Kidney epithelial cell (primary cell): ENCODE measurements around the gene RPTOR. TPM values are rescaled to one million over a fixed set of nuclear protein-coding genes. Genes with fewer than 3 reads are reported as not detected.

ENCODE experiments used
- DNase-seq: peaks from one replicate; pipeline ENCODE4 v3.0.0-alpha.2; 2010; ENCODE audit warnings: low read depth
- H3K27me3 ChIP-seq: 2 replicates; pipeline ENCODE4 v1.6.0; 2011; ENCODE audit warnings: low read length; ENCODE audit not compliant: control insufficient read depth, insufficient read depth
- H3K36me3 ChIP-seq: 2 replicates; pipeline ENCODE4 v1.5.1; 2011; ENCODE audit warnings: low read length; ENCODE audit not compliant: control insufficient read depth, insufficient read depth
- H3K4me3 ChIP-seq: 2 replicates; pipeline ENCODE4 v1.5.1; 2011; ENCODE audit warnings: low read depth, mild to moderate bottlenecking, control low read depth, low read length
- total RNA-seq: library from RNA; depleted of rRNA; stranded (reverse); fragments of >200 nt; gene quantifications from 2 replicates; pipeline ENCODE4 v1.2.3, GENCODE V29; 2015
- TF ChIP-seq, protein P1 (sequence below): IDR thresholded peaks from 2 replicates; pipeline ENCODE4 v1.5.1; 2011; ENCODE audit warnings: mild to moderate bottlenecking, moderate library complexity, low read length, control low read depth, inconsistent platforms; ENCODE audit not compliant: insufficient read depth, poor library complexity, severe bottlenecking

The RPTOR gene
- total RNA-seq, 1 donor from 2014 or later: 22.7 TPM

DNA sequence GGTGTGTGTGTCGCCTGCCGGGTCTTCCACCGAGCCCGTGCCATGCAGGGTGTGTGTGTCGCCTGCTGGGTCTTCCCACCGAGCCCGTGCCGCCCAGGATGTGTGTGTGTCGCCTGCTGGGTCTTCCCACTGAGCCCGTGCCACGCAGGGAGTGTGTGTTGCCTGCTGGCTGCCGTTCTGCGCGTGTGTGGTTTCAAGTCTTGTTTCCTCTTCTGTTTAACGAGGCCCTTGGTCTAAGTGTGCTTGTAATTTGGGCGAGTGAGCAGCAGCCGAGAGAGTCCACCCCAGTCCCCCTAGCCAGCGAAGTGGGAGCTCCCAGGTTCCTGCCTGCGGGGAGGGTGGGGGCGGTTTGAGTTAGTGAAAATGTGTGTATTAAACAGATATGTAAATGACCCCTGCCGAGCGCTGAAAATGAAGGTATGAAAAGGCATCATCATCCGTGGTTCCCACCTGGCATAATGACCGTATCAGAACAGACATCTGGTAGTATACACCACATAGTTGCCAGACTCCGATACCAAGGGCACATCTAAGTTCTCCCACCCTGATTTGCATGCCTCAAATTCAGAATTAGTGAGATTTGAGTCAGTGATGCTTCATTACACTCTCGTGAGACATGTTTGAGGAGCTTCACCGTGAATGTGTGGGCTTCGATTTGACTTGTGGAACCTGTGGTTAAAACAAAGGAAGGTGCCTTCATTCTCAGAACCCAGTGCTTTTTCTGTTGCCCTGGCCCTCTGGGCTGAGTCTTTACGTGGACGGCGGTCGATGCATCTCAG is 332.5 kb downstream of the RPTOR start:
- DNase-seq: no peak
- H3K4me3 ChIP-seq: no peak overlapping the region
- TF ChIP-seq, protein P1, sequence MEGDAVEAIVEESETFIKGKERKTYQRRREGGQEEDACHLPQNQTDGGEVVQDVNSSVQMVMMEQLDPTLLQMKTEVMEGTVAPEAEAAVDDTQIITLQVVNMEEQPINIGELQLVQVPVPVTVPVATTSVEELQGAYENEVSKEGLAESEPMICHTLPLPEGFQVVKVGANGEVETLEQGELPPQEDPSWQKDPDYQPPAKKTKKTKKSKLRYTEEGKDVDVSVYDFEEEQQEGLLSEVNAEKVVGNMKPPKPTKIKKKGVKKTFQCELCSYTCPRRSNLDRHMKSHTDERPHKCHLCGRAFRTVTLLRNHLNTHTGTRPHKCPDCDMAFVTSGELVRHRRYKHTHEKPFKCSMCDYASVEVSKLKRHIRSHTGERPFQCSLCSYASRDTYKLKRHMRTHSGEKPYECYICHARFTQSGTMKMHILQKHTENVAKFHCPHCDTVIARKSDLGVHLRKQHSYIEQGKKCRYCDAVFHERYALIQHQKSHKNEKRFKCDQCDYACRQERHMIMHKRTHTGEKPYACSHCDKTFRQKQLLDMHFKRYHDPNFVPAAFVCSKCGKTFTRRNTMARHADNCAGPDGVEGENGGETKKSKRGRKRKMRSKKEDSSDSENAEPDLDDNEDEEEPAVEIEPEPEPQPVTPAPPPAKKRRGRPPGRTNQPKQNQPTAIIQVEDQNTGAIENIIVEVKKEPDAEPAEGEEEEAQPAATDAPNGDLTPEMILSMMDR: no peak
- H3K27me3 ChIP-seq: no peaks in the 10 kb centered on the region
- no peaks in the 10 kb centered on the region for H3K36me3 ChIP-seq

DNA sequence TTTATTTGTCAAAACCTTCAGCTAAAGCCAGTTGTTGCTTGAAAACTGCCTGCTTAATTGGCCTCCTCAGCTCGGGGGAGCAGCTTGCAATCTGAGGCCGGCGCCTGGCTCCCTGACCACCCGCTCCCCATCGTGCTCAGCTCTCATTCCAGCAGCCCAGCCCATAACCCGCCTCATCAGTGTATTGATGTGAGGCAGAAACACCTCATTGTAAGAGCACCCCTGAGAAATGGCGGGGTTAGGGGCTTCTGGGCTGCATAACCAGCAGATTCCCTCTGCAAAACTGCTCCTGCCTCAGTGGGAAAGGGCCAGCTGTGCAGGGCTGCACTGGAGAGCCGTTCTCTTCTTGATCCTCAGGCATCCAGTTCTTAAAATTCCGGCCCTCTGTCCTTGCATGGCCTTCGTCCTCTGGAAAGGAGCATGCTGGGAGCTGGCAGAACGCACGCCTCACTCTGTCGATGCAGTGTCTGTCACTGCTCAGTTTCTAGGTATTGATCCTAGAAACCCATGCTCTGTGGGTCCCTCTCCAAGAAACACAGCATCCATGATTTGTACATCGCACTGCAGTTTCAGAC is 333.2 kb downstream of the RPTOR start:
- DNase-seq: no peak
- TF ChIP-seq, protein P1: no peak
- H3K36me3 ChIP-seq: no peaks in the 10 kb centered on the region

DNA sequence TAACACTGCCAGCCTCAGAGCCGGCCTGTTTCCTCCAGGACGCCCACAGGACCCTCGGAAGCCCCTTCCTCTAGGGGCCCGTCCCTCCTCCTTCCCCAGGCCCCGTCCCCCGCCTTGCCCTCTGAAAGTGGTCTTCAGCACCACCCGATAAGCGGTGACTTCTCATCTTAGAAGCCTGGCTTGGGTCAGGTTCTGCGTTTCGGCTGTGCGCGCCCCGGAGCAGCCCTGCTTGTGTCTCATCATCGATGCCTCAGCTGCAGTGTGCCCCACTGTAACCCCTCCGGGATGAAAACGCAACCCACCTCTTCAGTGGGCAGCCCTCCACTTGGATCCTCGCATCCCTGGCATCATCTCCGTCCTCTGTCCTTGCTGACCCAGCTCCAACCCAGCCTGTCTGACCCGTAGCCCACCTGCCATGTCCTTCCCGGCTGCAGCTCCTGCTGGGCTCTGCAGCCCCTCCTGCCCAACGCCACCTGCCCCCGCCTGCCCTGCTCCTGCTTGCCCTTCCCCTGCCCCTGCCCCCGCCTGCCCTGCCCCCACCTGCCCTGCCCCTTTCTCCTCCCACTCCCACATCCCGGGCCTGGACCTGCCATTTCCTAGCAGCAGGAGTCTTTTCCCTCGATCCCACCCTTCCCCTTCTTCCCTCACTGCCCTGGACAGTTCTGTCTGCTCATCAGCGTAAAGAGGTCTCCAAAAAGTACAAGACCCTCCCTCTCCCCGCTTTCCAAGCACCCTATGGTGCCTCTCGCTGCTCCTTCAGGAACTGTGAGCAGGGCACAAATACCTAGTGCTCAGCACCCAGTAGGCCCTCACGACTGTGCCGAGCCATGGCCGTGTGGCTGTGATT is 334.5 kb downstream of the RPTOR start:
- TF ChIP-seq, protein P1: no peak
- H3K36me3 ChIP-seq: no peaks in the 10 kb centered on the region
- no peak for DNase-seq
- no peak overlapping the region for H3K4me3 ChIP-seq
- H3K27me3 ChIP-seq: no peaks in the 10 kb centered on the region

More for the DNA sequence above, 333.2 kb downstream of the RPTOR start:
- Histone ChIP-seq H3K27me3 (no peaks in the 10 kb centered on the region), H3K4me3 (no peak overlapping the region)

DNA sequence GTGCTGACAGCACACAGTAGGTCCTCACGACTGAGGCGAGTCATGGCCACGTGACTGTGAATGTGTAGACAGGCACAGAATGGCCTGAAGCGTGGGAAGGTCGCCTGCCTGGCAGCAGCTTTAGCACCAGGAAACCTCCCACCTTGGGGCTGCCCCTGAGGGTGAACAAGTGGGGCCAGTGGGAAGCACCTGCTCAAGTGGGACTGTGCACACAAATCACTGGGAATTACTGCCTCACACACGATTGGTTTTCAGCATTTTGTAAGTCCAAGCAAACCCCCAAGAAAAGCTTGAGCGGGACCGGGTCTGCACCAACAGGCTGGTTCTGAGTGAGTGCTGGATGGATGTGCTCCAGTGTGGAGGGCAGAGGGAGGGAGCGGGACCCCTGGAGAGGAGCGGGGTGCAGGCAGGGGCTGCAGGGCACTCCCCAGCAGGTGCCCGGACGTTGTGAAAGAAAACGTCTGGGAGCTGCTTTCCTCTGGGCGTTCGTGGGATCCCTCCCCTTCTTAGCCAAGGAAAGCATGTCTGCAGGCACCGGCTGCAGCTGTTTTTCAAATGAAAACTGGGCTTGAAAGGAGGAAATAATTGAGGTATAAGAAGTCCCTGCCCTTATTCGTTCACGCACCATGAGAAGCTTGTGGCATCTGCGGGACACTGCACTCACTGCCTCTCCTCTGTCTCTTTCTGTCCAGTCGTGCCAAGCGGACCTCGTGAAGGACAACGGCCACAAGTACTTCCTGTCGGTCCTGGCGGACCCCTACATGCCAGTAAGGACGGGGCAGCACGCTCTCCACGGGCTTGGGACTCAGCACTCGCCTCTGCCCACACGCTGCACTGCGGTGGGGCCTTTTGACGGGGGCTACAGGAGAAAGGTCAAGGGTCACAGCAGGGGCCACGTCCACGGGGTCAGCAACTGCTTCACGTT is 335.3 kb downstream of the RPTOR start:
- DNase-seq: no peak
- H3K27me3 ChIP-seq: no peaks in the 10 kb centered on the region
- H3K4me3 ChIP-seq: no peak overlapping the region
- no peaks in the 10 kb centered on the region for H3K36me3 ChIP-seq
- TF ChIP-seq, protein P1: no peak

DNA sequence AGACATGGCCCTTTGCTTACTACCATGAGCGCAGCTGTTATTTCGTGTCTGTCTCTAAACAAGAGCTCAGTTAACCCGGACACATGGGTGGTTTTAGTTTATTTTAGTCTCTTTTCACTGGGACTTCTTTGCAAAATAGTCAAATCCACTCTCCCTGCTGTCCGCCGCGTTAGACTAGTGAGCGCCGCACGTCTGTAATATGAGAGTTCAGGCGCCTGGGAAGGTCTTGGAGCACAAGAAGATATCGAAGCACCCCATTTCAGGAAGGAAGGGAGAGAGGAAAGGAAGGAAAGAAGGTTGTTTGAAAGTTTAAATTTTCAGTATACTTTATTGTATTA is 336.0 kb downstream of the RPTOR start:
- Histone ChIP-seq H3K27me3 (no peaks in the 10 kb centered on the region), H3K4me3 (no peak overlapping the region), H3K36me3 (no peaks in the 10 kb centered on the region)
- TF ChIP-seq, protein P1: no peak
- no peak for DNase-seq
